ENCODE results near the gene NEK6. TPM values are rescaled to one million over a fixed set of nuclear protein-coding genes. Genes with fewer than 3 reads are reported as not detected.

NEK6 gene
- total and polyA plus RNA-seq, 9 donors: 7.2 to 45.1 (median 22.8) TPM

- no peaks in the 10 kb centered on the region for H3K27me3 ChIP-seq
- intact Hi-C loops (cut with DNase I): no loop called here
- TF ChIP-seq EP300 (IDR thresholded peaks at IDR 0.05) (no peak), CTCF (IDR thresholded peaks at IDR 0.05) (no peak), POLR2A (IDR thresholded peaks at IDR 0.05) (no peak)
- H3K4me1 ChIP-seq (ENCODE audit: insufficient read depth): peaks cover 5% of the 10 kb centered on the region
- no peak overlapping the region for H3K4me3 ChIP-seq
- DNase-seq: no peak
- 90 to 93% (median 92%) methylated on average over 19 of the region's 19 CpGs for WGBS, 3 donors
- no peaks in the 10 kb centered on the region for H3K9me3 ChIP-seq
- no peak overlapping the region for H3K27ac ChIP-seq
- H3K36me3 ChIP-seq: no peaks in the 10 kb centered on the region
Measured at GRCh38 chr9:124356745-124357390, 99.1 kb downstream of the NEK6 start.

- Histone ChIP-seq H3K4me1 (ENCODE audit: insufficient read depth) (peaks cover 5% of the 10 kb centered on the region), H3K27ac (no peak overlapping the region), H3K36me3 (no peaks in the 10 kb centered on the region), H3K27me3 (no peaks in the 10 kb centered on the region), H3K9me3 (no peaks in the 10 kb centered on the region), H3K4me3 (no peak overlapping the region)
- WGBS, 3 donors: 78 to 84% (median 79%) methylated on average over 13 of the region's 13 CpGs
- intact Hi-C loops (cut with DNase I): no loop called here
- no peak for TF ChIP-seq EP300 (IDR thresholded peaks at IDR 0.05)
- DNase-seq: no peak
Measured at GRCh38 chr9:124357721-124358361, 100.1 kb downstream of the NEK6 start.

GRCh38 chr9:124358631-124359030, 100.9 kb downstream of the NEK6 start:
- DNase-seq: no peak
- no peaks in the 10 kb centered on the region for H3K27me3 ChIP-seq
- H3K9me3 ChIP-seq: no peaks in the 10 kb centered on the region
- no peak overlapping the region for H3K4me3 ChIP-seq
- H3K4me1 ChIP-seq (ENCODE audit: insufficient read depth): peaks cover 5% of the 10 kb centered on the region
- intact Hi-C loops (cut with DNase I): no loop called here
- H3K27ac ChIP-seq: no peak overlapping the region
- H3K36me3 ChIP-seq: no peaks in the 10 kb centered on the region
- TF ChIP-seq EP300 (IDR thresholded peaks at IDR 0.05) (no peak), CTCF (IDR thresholded peaks at IDR 0.05) (no peak), POLR2A (IDR thresholded peaks at IDR 0.05) (no peak)
- 94 to 95% (median 95%) methylated on average over 13 of the region's 13 CpGs for WGBS, 3 donors

GRCh38 chr9:124359426-124359825, 101.7 kb downstream of the NEK6 start:
- no peaks in the 10 kb centered on the region for H3K27me3 ChIP-seq
- 92 to 98% (median 94%) methylated on average over 6 of the region's 6 CpGs for WGBS, 3 donors
- no peaks in the 10 kb centered on the region for H3K36me3 ChIP-seq
- no peak for TF ChIP-seq POLR2A (IDR thresholded peaks at IDR 0.05)
- no peak for TF ChIP-seq CTCF (IDR thresholded peaks at IDR 0.05)
- no peak for TF ChIP-seq EP300 (IDR thresholded peaks at IDR 0.05)
- no peaks in the 10 kb centered on the region for H3K9me3 ChIP-seq
- no peak overlapping the region for H3K27ac ChIP-seq
- no peak for DNase-seq
- intact Hi-C loops (cut with DNase I): no loop called here
- H3K4me1 ChIP-seq (ENCODE audit: insufficient read depth): peaks cover 5% of the 10 kb centered on the region
- no peak overlapping the region for H3K4me3 ChIP-seq
